Left ventricle myocardium inferior (tissue), 1 donor: Measurements from ENCODE around the gene DBH. TPM values are rescaled to one million over a fixed set of nuclear protein-coding genes. Genes with fewer than 3 reads are reported as not detected.

Experiments
- DNase-seq: peaks from one replicate; pipeline ENCODE4 v3.0.0-alpha.2; 2020
- H3K27ac ChIP-seq: fragments of 200-600 bp; replicated peaks from 2 replicates; pipeline ENCODE4 v1.8.0; 2021
- H3K27me3 ChIP-seq: fragments of 200-600 bp; 2 replicates; pipeline ENCODE4 v1.8.0; 2021; ENCODE audit warnings: low read depth
- H3K36me3 ChIP-seq: fragments of 200-600 bp; 2 replicates; pipeline ENCODE4 v1.8.0; 2021
- H3K4me1 ChIP-seq: fragments of 200-600 bp; 2 replicates; pipeline ENCODE4 v1.8.0; 2021
- H3K4me3 ChIP-seq: fragments of 200-600 bp; 2 replicates; pipeline ENCODE4 v1.8.0; 2021; ENCODE audit warnings: mild to moderate bottlenecking, moderate library complexity
- H3K9me3 ChIP-seq: fragments of 200-600 bp; replicated peaks from 2 replicates; pipeline ENCODE4 v1.8.0; 2021
- intact Hi-C: fragments of 100-400 bp; cut with micrococcal nuclease; formaldehyde crosslinking; loops from one replicate; pipeline ENCODE4 v1.11.0; 2022
- total RNA-seq: library from RNA; stranded (reverse); fragmentation: NEBNext Ultra II Directional; extraction: Animal tissue kit (Norgen Biotek cat#: 25700); gene quantifications from one replicate; pipeline ENCODE4 v1.2.1, GENCODE V29; 2021
- TF ChIP-seq, protein P1 (sequence below): fragments of 200-600 bp; IDR thresholded peaks from 2 replicates; pipeline ENCODE4 v1.8.0; 2021; ENCODE audit warnings: antibody characterized with exemption, mild to moderate bottlenecking, borderline replicate concordance
- donor health status: DM: no; HTN: yes; CAD: no; lungs with severe emphysema.

DBH gene
- total RNA-seq, 1 donor from 2014 or later, result not detected

- Histone ChIP-seq H3K9me3 (no peaks in the 10 kb centered on the region), H3K27ac (no peak overlapping the region), H3K36me3 (no peaks in the 10 kb centered on the region), H3K4me3 (no peak overlapping the region), H3K4me1 (no peaks in the 10 kb centered on the region), H3K27me3 (peaks cover 100% of the 10 kb centered on the region)
- intact Hi-C loops, result no loop called here
- peak; percentile 3 for DNase-seq
- TF ChIP-seq, protein P1, sequence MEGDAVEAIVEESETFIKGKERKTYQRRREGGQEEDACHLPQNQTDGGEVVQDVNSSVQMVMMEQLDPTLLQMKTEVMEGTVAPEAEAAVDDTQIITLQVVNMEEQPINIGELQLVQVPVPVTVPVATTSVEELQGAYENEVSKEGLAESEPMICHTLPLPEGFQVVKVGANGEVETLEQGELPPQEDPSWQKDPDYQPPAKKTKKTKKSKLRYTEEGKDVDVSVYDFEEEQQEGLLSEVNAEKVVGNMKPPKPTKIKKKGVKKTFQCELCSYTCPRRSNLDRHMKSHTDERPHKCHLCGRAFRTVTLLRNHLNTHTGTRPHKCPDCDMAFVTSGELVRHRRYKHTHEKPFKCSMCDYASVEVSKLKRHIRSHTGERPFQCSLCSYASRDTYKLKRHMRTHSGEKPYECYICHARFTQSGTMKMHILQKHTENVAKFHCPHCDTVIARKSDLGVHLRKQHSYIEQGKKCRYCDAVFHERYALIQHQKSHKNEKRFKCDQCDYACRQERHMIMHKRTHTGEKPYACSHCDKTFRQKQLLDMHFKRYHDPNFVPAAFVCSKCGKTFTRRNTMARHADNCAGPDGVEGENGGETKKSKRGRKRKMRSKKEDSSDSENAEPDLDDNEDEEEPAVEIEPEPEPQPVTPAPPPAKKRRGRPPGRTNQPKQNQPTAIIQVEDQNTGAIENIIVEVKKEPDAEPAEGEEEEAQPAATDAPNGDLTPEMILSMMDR, result no peak
These were observed 27.8 kb upstream of the DBH start for GRCh38 chr9:133608382-133608781.

- DNase-seq, result no peak
- Histone ChIP-seq H3K4me3 (peak overlapping the region; percentile 41), H3K27ac (no peak overlapping the region), H3K27me3 (peaks cover 100% of the 10 kb centered on the region), H3K36me3 (no peaks in the 10 kb centered on the region), H3K9me3 (no peaks in the 10 kb centered on the region), H3K4me1 (no peaks in the 10 kb centered on the region)
- intact Hi-C loops, result no loop called here
- TF ChIP-seq, protein P1, result no peak
These were observed 27.3 kb upstream of the DBH start for GRCh38 chr9:133608889-133609288.

- H3K9me3 ChIP-seq, result no peaks in the 10 kb centered on the region
- TF ChIP-seq, protein P1, result no peak
- peak within 1 kb of the TSS; percentile 41 for H3K4me3 ChIP-seq
- H3K36me3 ChIP-seq, result no peaks in the 10 kb centered on the region
- no peak within 1 kb of the TSS for H3K27ac ChIP-seq
- H3K27me3 ChIP-seq, result peaks cover 100% of the 10 kb centered on the region
- no peaks in the 10 kb centered on the region for H3K4me1 ChIP-seq
- intact Hi-C loops, result no loop called here
- peak; percentile 29 for DNase-seq
These were observed 26.7 kb upstream of the DBH start, which contains the start of gene FAM163B for GRCh38 chr9:133609311-133610098. TSS of gene FAM163B (minus strand) at chr9:133609389. CDS start at chr9:133580223, 29,166 bp downstream.

DNA sequence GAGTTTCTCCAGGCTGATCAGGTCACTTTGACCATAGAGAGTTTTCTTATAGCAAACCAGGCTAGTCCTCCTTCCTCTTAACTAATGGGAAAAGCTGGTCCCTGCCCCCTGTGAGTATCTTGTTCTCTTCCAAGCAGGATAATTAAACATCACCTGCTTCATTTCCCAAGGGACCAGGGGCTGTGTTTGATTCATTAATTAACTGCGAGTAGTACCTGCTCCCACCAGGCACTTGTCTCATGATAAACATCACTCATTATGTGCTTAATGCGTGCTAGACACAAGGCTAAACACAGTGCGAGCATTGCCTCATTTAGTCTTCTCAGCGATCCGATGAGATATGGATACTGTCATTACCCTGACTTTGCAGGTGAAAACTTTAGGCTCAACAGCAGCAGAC lies 25.3 kb upstream of the DBH start:
- no peak overlapping the region for H3K27ac ChIP-seq
- peaks cover 100% of the 10 kb centered on the region for H3K27me3 ChIP-seq
- TF ChIP-seq, protein P1, result no peak
- no peak overlapping the region for H3K4me3 ChIP-seq
- intact Hi-C loops, result no loop called here
- H3K36me3 ChIP-seq, result no peaks in the 10 kb centered on the region
- H3K4me1 ChIP-seq, result no peaks in the 10 kb centered on the region
- H3K9me3 ChIP-seq, result no peaks in the 10 kb centered on the region
- no peak for DNase-seq

DNA sequence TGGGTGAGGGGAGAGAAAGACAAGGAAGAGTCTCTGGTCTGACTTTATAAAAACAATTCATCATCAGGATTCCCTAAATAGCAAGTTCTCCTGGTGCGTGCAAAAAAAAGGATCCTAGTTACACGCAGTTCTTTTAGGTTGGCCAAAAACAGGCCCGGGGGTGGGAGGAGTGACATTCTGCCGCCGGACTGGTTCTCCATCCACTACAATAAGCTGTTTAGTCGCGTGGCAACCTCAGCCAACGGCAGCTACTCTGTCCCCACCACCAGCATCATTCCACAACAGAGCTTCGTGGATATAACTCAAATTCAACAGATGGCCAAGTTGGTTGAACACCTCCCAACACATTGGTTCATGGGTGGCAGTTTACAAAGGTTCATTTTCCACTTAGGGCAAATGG lies 24.1 kb upstream of the DBH start:
- H3K4me3 ChIP-seq, result no peak overlapping the region
- H3K27ac ChIP-seq, result no peak overlapping the region
- intact Hi-C loops, result no loop called here
- no peaks in the 10 kb centered on the region for H3K36me3 ChIP-seq
- no peaks in the 10 kb centered on the region for H3K9me3 ChIP-seq
- H3K27me3 ChIP-seq, result peaks cover 100% of the 10 kb centered on the region
- TF ChIP-seq, protein P1, result no peak
- no peaks in the 10 kb centered on the region for H3K4me1 ChIP-seq
- DNase-seq, result no peak
